H9 (cell line): ENCODE measurements around the gene POLN. TPM values are rescaled to one million over a fixed set of nuclear protein-coding genes. Genes with fewer than 3 reads are reported as not detected.

Experiments used
- DNase-seq: peaks from one replicate; pipeline ENCODE4 v3.0.0-alpha.2; 2017
- H2AFZ ChIP-seq: one replicate; pipeline ENCODE4 v1.6.1; 2013; ENCODE audit warnings: mild to moderate bottlenecking, low read length, control low read depth, moderate library complexity
- H2AK5ac ChIP-seq: 2 replicates; pipeline ENCODE4 v1.6.1; 2013; ENCODE audit warnings: low read length, control low read depth, mixed read lengths; ENCODE audit not compliant: insufficient read length
- H2BK120ac ChIP-seq: one replicate; pipeline ENCODE4 v1.6.1; 2013; ENCODE audit warnings: low read depth, mild to moderate bottlenecking, low read length, control low read depth, inconsistent platforms; ENCODE audit not compliant: poor library complexity, severe bottlenecking
- H2BK12ac ChIP-seq: 2 replicates; pipeline ENCODE4 v1.6.1; 2013; ENCODE audit warnings: low read length, control low read depth, mixed read lengths, low read depth; ENCODE audit not compliant: insufficient read length
- H2BK15ac ChIP-seq: 2 replicates; pipeline ENCODE4 v1.6.1; 2013; ENCODE audit warnings: low read depth, low read length, control low read depth
- H2BK20ac ChIP-seq: one replicate; pipeline ENCODE4 v1.6.1; 2013; ENCODE audit warnings: low read depth, mild to moderate bottlenecking, low read length, control low read depth, inconsistent platforms; ENCODE audit not compliant: poor library complexity, severe bottlenecking
- H2BK5ac ChIP-seq: 2 replicates; pipeline ENCODE4 v1.6.1; 2013; ENCODE audit warnings: low read length, control low read depth, mixed read lengths; ENCODE audit not compliant: insufficient read length
- H3K14ac ChIP-seq: 2 replicates; pipeline ENCODE4 v1.6.1; 2013; ENCODE audit warnings: low read length, control low read depth; ENCODE audit not compliant: insufficient read depth
- H3K18ac ChIP-seq: 2 replicates; pipeline ENCODE4 v1.6.1; 2013; ENCODE audit warnings: low read depth, mild to moderate bottlenecking, mixed read lengths, low read length, control low read depth; ENCODE audit not compliant: insufficient read length
- H3K23ac ChIP-seq: 2 replicates; pipeline ENCODE4 v1.6.1; 2013; ENCODE audit warnings: low read length, control low read depth, mixed read lengths, low read depth; ENCODE audit not compliant: insufficient read length
- H3K23me2 ChIP-seq: 2 replicates; pipeline ENCODE4 v1.6.1; 2013; ENCODE audit warnings: low read depth, mild to moderate bottlenecking, mixed read lengths, low read length, control low read depth; ENCODE audit not compliant: insufficient read length, poor library complexity, severe bottlenecking
- H3K27ac ChIP-seq: 2 replicates; pipeline ENCODE4 v1.5.1; 2013; ENCODE audit warnings: low read length, control low read depth, mixed read lengths, low read depth; ENCODE audit not compliant: insufficient read length
- H3K27me3 ChIP-seq: 2 replicates; pipeline ENCODE4 v1.6.1; 2013; ENCODE audit warnings: low read length, control low read depth, inconsistent platforms; ENCODE audit not compliant: insufficient read depth
- H3K4ac ChIP-seq: 2 replicates; pipeline ENCODE4 v1.6.1; 2013; ENCODE audit warnings: low read depth, mild to moderate bottlenecking, control low read depth, inconsistent platforms, low read length, moderate library complexity
- H3K4me1 ChIP-seq: 2 replicates; pipeline ENCODE4 v1.6.1; 2013; ENCODE audit warnings: low read length, control low read depth, inconsistent platforms; ENCODE audit not compliant: insufficient read depth
- H3K4me2 ChIP-seq: 2 replicates; pipeline ENCODE4 v1.6.1; 2013; ENCODE audit warnings: low read length, control low read depth, mixed read lengths; ENCODE audit not compliant: insufficient read length, insufficient read depth
- H3K56ac ChIP-seq: 2 replicates; pipeline ENCODE4 v1.6.1; 2013; ENCODE audit warnings: low read depth, mild to moderate bottlenecking, mixed read lengths, low read length, control low read depth; ENCODE audit not compliant: insufficient read length
- H3K79me1 ChIP-seq: 2 replicates; pipeline ENCODE4 v1.6.1; 2013; ENCODE audit warnings: low read depth, mild to moderate bottlenecking, moderate library complexity, low read length, control low read depth, inconsistent platforms; ENCODE audit not compliant: insufficient read depth, poor library complexity, severe bottlenecking
- H3K79me2 ChIP-seq: 2 replicates; pipeline ENCODE4 v1.6.1; 2013; ENCODE audit warnings: low read length, control low read depth, inconsistent platforms; ENCODE audit not compliant: insufficient read depth
- H3K9ac ChIP-seq: 2 replicates; pipeline ENCODE4 v1.6.1; 2013; ENCODE audit warnings: low read length, control low read depth, mixed read lengths; ENCODE audit not compliant: insufficient read length; ENCODE audit errors: extremely low read depth
- H3K9me3 ChIP-seq: one replicate; pipeline ENCODE4 v1.6.1; 2013; ENCODE audit warnings: low read depth, low read length, inconsistent platforms; ENCODE audit not compliant: control insufficient read depth
- H3T11ph ChIP-seq: one replicate; pipeline ENCODE4 v1.6.1; 2013; ENCODE audit warnings: mild to moderate bottlenecking, low read length, control low read depth, inconsistent platforms
- H4K20me1 ChIP-seq: one replicate; pipeline ENCODE4 v1.6.1; 2013; ENCODE audit not compliant: control insufficient read depth, insufficient read length, insufficient read depth
- H4K5ac ChIP-seq: 2 replicates; pipeline ENCODE4 v1.6.1; 2013; ENCODE audit warnings: low read depth, mild to moderate bottlenecking, mixed read lengths, low read length, control low read depth; ENCODE audit not compliant: insufficient read length
- H4K8ac ChIP-seq: replicated peaks from 2 replicates; pipeline ENCODE4 v1.6.1; 2013; ENCODE audit warnings: low read length, control low read depth, mixed read lengths, low read depth; ENCODE audit not compliant: insufficient read length
- H4K91ac ChIP-seq: 2 replicates; pipeline ENCODE4 v1.6.1; 2013; ENCODE audit warnings: low read depth, mild to moderate bottlenecking, moderate library complexity, mixed read lengths, low read length, control low read depth; ENCODE audit not compliant: insufficient read length
- H3K27ac Mint-ChIP-seq, 3 experiments: 2 replicates in 2 of 3; 3 replicates in 1 of 3; pipeline ENCODE4 v1.8.0; 2020 to 2021; ENCODE audit warnings: mixed read lengths in 3 of 3, mild to moderate bottlenecking in 1 of 3, moderate library complexity in 1 of 3
- H3K27me3 Mint-ChIP-seq: 2 replicates; pipeline ENCODE4 v1.8.0; 2021; ENCODE audit warnings: low read depth, mild to moderate bottlenecking, moderate library complexity, mixed read lengths
- H3K36me3 Mint-ChIP-seq, 3 experiments: 2 replicates in 2 of 3; 3 replicates in 1 of 3; pipeline ENCODE4 v1.8.0; 2020 to 2021; ENCODE audit warnings: low read depth in 3 of 3, mixed read lengths in 3 of 3; ENCODE audit not compliant: insufficient read depth in 1 of 3
- H3K4me1 Mint-ChIP-seq, 2 experiments: 2 replicates each; pipeline ENCODE4 v1.8.0; 2020; ENCODE audit warnings: mixed read lengths in 2 of 2
- H3K4me3 Mint-ChIP-seq, 2 experiments: 2 replicates in 1 of 2; 3 replicates in 1 of 2; pipeline ENCODE4 v1.8.0; 2020 to 2021; ENCODE audit warnings: mild to moderate bottlenecking in 2 of 2, mixed read lengths in 2 of 2, moderate library complexity in 1 of 2
- H3K9me3 Mint-ChIP-seq, 2 experiments: 2 replicates in 1 of 2; 3 replicates in 1 of 2; pipeline ENCODE4 v1.8.0; 2020; ENCODE audit warnings: mild to moderate bottlenecking in 2 of 2, mixed read lengths in 2 of 2, moderate library complexity in 1 of 2
- WGBS: extraction: QIAGEN DNeasy Blood & Tissue Kit; methylation state at CpG from one replicate; pipeline ENCODE4 v1.1.7; 2013; ENCODE audit warnings: missing lambda C conversion rate, low lambda C conversion rate, mixed read lengths; ENCODE audit not compliant: insufficient read length; ENCODE audit errors: extremely low coverage; 5-methylcytosine and 5-hydroxymethylcytosine counted together
- total RNA-seq: library from RNA; stranded (reverse); gene quantifications from 2 replicates; pipeline ENCODE4 v1.2.1, GENCODE V29; 2021
- TF ChIP-seq, protein P1 (sequence below): fragments of 200-600 bp; sonication (generic); conservative IDR thresholded peaks from 3 replicates; pipeline ENCODE4 v1.8.0; 2021; ENCODE audit warnings: antibody characterized with exemption, mild to moderate bottlenecking

The POLN gene
- total RNA-seq, 1 experiment from 2014 or later = 0.74 TPM

DNA sequence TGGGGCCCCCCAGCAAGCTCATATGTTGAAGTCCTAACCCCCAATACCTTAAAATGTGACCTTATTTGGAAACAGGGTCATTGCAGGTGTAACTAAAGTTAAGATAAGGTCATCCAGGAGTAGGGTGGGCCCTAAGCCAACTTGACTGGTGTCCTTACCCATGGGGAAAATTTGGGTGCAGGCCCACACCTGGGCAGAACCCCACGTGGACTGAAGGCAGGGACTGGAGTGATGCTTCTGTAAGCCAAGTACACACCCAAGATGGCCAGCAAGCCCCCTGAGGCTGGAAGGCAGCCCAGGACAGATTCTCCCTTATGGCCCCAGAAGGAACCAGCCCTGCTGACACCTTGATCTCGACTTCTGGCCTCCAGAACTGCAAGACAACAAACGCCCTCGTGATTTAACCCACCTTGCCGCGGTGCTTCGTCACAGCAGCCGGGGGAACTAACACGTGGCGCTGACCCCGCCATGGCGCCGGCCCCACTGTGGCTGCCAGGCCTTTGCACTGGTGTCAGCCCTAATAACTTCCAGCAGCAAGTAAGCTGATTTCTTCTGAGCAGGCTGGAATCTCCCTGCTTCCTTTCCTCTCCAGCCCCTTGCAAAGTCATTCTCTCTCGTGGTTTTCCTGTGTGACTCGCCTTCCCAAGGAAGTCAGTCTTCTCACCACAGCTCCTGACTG lies 43.2 kb upstream of the POLN start:
- no peak overlapping the region for H2BK20ac ChIP-seq
- H3K23me2 ChIP-seq = no peaks in the 10 kb centered on the region
- no peak overlapping the region for H2BK5ac ChIP-seq
- WGBS = no CpG with 5 or more reads among the region's 15 CpGs
- Mint-ChIP-seq H3K27ac (no peak overlapping the region), H3K27me3 (peaks cover 3% of the 10 kb centered on the region), H3K9me3 (no peaks in the 10 kb centered on the region), H3K36me3 (no peaks in the 10 kb centered on the region), H3K4me1 (peaks cover 4 to 15% of the 10 kb centered on the region in 2 experiments; a peak in 3 of 4 replicates), H3K4me3 (no peak overlapping the region)
- H4K91ac ChIP-seq = no peak overlapping the region
- no peak overlapping the region for H2BK15ac ChIP-seq
- no peak overlapping the region for H3K56ac ChIP-seq
- no peak overlapping the region for H3K4me2 ChIP-seq
- no peaks in the 10 kb centered on the region for H3K79me2 ChIP-seq
- H3K9ac ChIP-seq = no peak overlapping the region
- no peak overlapping the region for H3K14ac ChIP-seq
- DNase-seq = no peak
- H3K9me3 ChIP-seq = no peaks in the 10 kb centered on the region
- H2AK5ac ChIP-seq = no peak overlapping the region
- H2BK120ac ChIP-seq = no peak overlapping the region
- TF ChIP-seq, protein P1, sequence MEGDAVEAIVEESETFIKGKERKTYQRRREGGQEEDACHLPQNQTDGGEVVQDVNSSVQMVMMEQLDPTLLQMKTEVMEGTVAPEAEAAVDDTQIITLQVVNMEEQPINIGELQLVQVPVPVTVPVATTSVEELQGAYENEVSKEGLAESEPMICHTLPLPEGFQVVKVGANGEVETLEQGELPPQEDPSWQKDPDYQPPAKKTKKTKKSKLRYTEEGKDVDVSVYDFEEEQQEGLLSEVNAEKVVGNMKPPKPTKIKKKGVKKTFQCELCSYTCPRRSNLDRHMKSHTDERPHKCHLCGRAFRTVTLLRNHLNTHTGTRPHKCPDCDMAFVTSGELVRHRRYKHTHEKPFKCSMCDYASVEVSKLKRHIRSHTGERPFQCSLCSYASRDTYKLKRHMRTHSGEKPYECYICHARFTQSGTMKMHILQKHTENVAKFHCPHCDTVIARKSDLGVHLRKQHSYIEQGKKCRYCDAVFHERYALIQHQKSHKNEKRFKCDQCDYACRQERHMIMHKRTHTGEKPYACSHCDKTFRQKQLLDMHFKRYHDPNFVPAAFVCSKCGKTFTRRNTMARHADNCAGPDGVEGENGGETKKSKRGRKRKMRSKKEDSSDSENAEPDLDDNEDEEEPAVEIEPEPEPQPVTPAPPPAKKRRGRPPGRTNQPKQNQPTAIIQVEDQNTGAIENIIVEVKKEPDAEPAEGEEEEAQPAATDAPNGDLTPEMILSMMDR = no peak
- no peaks in the 10 kb centered on the region for H3K79me1 ChIP-seq
- H3K4me1 ChIP-seq = no peaks in the 10 kb centered on the region; the same call in 1 of the 2 replicates
- H3K18ac ChIP-seq = no peak overlapping the region
- no peak overlapping the region for H4K8ac ChIP-seq
- H3K4ac ChIP-seq = no peak overlapping the region
- no peak overlapping the region for H2AFZ ChIP-seq
- H3K23ac ChIP-seq = no peak overlapping the region
- H4K5ac ChIP-seq = no peak overlapping the region
- H3K27ac ChIP-seq = no peak overlapping the region
- no peaks in the 10 kb centered on the region for H4K20me1 ChIP-seq
- no peak overlapping the region for H2BK12ac ChIP-seq
- H3T11ph ChIP-seq = no peak overlapping the region
- no peaks in the 10 kb centered on the region for H3K27me3 ChIP-seq
